Prostate gland (tissue), 2 donors: ENCODE data around the gene TMEM186.

Source experiments
- CTCF ChIP-seq, 4 experiments: fragments of 200-600 bp in 2 of 4; fragments of 450-650 bp in 2 of 4; sonication (generic) in 2 of 4; IDR thresholded peaks; 1 replicate in 3 of 4; 2 replicates in 1 of 4; pipeline ENCODE4 v1.5.1; 2016 to 2019; ENCODE audit warnings: antibody characterized with exemption in 4 of 4, mild to moderate bottlenecking in 2 of 4, moderate library complexity in 2 of 4
- POLR2A ChIP-seq: fragments of 450-650 bp; IDR thresholded peaks from one replicate; pipeline ENCODE4 v1.6.1; 2016; ENCODE audit warnings: antibody characterized with exemption, mild to moderate bottlenecking
- POLR2AphosphoS5 ChIP-seq: sonication (generic); formaldehyde crosslinking; IDR thresholded peaks from one replicate; pipeline ENCODE4 v1.6.1; 2017; ENCODE audit warnings: antibody characterized with exemption

- TF ChIP-seq POLR2AphosphoS5, result no peak
- no peak for TF ChIP-seq POLR2A
- no peak for TF ChIP-seq CTCF (IDR thresholded peaks at IDR 0.05)
Measured at GRCh38 chr16:8761078-8761477, 36.4 kb downstream of the TMEM186 start.
